ENCODE data around the gene ARL5A.

Gene ARL5A

DNA sequence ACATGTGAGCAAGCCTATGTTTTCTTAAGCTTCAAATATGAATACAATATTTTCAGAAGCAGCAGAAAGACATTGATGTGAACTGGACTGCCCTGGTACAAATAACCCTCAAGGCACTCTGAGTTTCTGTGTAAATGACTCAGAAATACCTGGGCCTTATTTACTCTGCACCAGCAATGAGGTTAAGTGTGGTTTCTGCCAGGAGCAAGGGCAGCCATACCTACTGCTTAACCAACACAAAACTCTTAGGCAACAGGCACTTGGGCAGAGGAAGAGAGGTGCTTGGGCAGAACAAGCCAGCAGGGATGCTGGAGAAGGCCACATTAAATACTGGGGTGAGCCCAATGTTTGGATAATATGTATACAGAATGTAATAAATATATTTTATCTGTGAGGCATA lies 29.4 kb upstream of the ARL5A start:
- Histone ChIP-seq H3K4ac (ENCODE audit: low read depth in 1 of 2, low read length in 2 of 2) (no peak overlapping the region), H3K9me3 (ENCODE audit: control insufficient read depth, low read length) (no peaks in the 10 kb centered on the region), H2BK5ac (ENCODE audit: low read depth, low read length, poor library complexity, severe bottlenecking) (no peak overlapping the region), H3K27ac (ENCODE audit: low read length, poor library complexity, severe bottlenecking) (no peak overlapping the region), H3K14ac (ENCODE audit: low read length in 2 of 2) (no peak overlapping the region), H3K23ac (ENCODE audit: low read length in 2 of 2) (no peak overlapping the region), H4K8ac (ENCODE audit: low read length) (no peak overlapping the region), H3K4me2 (ENCODE audit: low read length, poor library complexity, severe bottlenecking) (no peak overlapping the region), H2AFZ (ENCODE audit: low read depth, low read length) (no peak overlapping the region), H2BK12ac (ENCODE audit: low read length in 2 of 2) (no peak overlapping the region), H3K18ac (ENCODE audit: low read depth in 1 of 2, low read length in 2 of 2) (no peak overlapping the region), H4K91ac (ENCODE audit: low read length) (no peak overlapping the region), H3K4me3 (ENCODE audit: insufficient read depth in 1 of 2, low read depth in 1 of 2, low read length in 2 of 2) (no peak overlapping the region), H3K27me3 (ENCODE audit: control insufficient read depth in 1 of 2, insufficient read depth in 1 of 2, low read length in 2 of 2) (no peaks in the 10 kb centered on the region), H3K79me1 (replicated peaks; ENCODE audit: low read length, poor library complexity, severe bottlenecking) (no peaks in the 10 kb centered on the region), H3K4me1 (ENCODE audit: control insufficient read depth, insufficient read depth, low read depth, low read length) (no peaks in the 10 kb centered on the region), H2BK15ac (ENCODE audit: low read depth, poor library complexity, severe bottlenecking) (no peak overlapping the region), H2BK120ac (ENCODE audit: low read depth, low read length) (no peak overlapping the region), H2AK5ac (ENCODE audit: low read length, severe bottlenecking) (no peak overlapping the region), H3K9ac (ENCODE audit: low read length) (no peak overlapping the region), H3K36me3 (ENCODE audit: control insufficient read depth in 1 of 2, insufficient read depth in 2 of 2, low read depth in 1 of 2, low read length in 2 of 2) (no peaks in the 10 kb centered on the region)
- DNase-seq, result no peak

DNA sequence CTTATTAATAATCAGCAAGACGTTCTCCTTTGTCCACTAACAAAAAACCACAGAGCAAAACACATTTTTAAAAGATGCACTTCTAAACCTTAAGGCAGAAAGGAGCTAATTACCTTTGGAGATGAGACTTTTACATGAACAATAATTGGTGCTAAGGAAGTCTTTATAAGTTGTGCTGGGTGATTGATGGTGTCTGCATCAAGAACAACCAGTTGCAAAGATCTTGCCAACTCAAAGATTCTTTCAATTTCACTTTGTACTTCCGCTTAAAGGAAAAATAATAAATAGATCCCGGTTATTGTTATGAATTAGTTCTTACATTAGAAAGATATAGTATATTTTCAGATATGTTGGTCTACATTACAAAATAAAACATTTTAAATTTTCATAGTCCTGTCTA lies 26.9 kb upstream of the ARL5A start:
- H2BK12ac ChIP-seq (ENCODE audit: low read length in 2 of 2), result no peak overlapping the region
- no peak overlapping the region for H2AK5ac ChIP-seq (ENCODE audit: low read length, severe bottlenecking)
- H3K14ac ChIP-seq (ENCODE audit: low read length in 2 of 2), result no peak overlapping the region
- H3K4ac ChIP-seq (ENCODE audit: low read depth in 1 of 2, low read length in 2 of 2), result no peak overlapping the region
- no peak overlapping the region for H2AFZ ChIP-seq (ENCODE audit: low read depth, low read length)
- H3K27me3 ChIP-seq (ENCODE audit: control insufficient read depth in 1 of 2, insufficient read depth in 1 of 2, low read length in 2 of 2), result no peaks in the 10 kb centered on the region
- no peak overlapping the region for H4K8ac ChIP-seq (ENCODE audit: low read length)
- no peaks in the 10 kb centered on the region for H3K9me3 ChIP-seq (ENCODE audit: control insufficient read depth, low read length)
- WGBS, result no CpG with 5 or more reads among the region's 3 CpGs
- H3K18ac ChIP-seq (ENCODE audit: low read depth in 1 of 2, low read length in 2 of 2), result no peak overlapping the region
- no peak overlapping the region for H2BK120ac ChIP-seq (ENCODE audit: low read depth, low read length)
- H3K4me1 ChIP-seq (ENCODE audit: control insufficient read depth, insufficient read depth, low read depth, low read length), result no peaks in the 10 kb centered on the region
- H2BK15ac ChIP-seq (ENCODE audit: low read depth, poor library complexity, severe bottlenecking), result no peak overlapping the region
- no peak overlapping the region for H3K23ac ChIP-seq (ENCODE audit: low read length in 2 of 2)
- H3K4me3 ChIP-seq (ENCODE audit: insufficient read depth in 1 of 2, low read depth in 1 of 2, low read length in 2 of 2), result no peak overlapping the region
- no peak overlapping the region for H3K9ac ChIP-seq (ENCODE audit: low read length)
- H4K91ac ChIP-seq (ENCODE audit: low read length), result no peak overlapping the region
- no peak overlapping the region for H3K27ac ChIP-seq (ENCODE audit: low read length, poor library complexity, severe bottlenecking)
- H3K4me2 ChIP-seq (ENCODE audit: low read length, poor library complexity, severe bottlenecking), result no peak overlapping the region
- no peaks in the 10 kb centered on the region for H3K79me1 ChIP-seq (replicated peaks; ENCODE audit: low read length, poor library complexity, severe bottlenecking)
- no peaks in the 10 kb centered on the region for H3K36me3 ChIP-seq (ENCODE audit: control insufficient read depth in 1 of 2, insufficient read depth in 2 of 2, low read depth in 1 of 2, low read length in 2 of 2)
- DNase-seq, result no peak
- H2BK5ac ChIP-seq (ENCODE audit: low read depth, low read length, poor library complexity, severe bottlenecking), result no peak overlapping the region

DNA sequence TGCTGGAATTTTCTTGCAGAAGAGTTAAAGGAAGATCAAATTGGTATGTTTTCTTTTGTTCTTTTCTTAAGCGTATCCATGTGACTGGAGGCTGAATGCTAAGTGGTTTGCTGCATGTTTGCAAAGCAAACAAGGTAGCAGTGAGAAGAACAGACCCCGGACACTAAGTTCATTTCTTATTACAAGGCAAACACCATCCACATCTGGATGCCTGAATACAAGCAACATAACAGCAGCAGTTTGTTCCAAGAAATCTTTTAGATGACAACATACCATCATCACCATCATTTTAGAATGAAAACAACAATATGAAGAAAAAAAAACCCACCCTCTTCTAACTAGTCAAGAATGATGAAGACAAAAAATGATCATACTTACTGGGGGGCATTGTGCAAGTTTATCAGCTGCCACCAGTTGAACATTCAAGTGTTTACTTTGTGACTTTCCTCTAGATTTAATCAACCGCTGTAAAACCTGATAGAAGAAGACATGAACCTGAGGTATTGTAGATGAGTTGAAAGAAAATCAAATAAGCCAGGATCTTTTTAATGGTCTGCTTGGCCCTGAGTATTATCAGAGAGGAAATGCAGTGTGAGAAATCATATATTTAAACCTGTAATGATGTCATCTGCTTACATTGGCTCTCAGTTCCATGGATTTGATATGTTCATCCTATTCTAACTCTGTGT lies 25.0 kb upstream of the ARL5A start:
- DNase-seq, result no peak
- no peak overlapping the region for H3K4me3 ChIP-seq (ENCODE audit: insufficient read depth in 1 of 2, low read depth in 1 of 2, low read length in 2 of 2)
- WGBS, result 94% methylated on average over 3 of the region's 3 CpGs

DNA sequence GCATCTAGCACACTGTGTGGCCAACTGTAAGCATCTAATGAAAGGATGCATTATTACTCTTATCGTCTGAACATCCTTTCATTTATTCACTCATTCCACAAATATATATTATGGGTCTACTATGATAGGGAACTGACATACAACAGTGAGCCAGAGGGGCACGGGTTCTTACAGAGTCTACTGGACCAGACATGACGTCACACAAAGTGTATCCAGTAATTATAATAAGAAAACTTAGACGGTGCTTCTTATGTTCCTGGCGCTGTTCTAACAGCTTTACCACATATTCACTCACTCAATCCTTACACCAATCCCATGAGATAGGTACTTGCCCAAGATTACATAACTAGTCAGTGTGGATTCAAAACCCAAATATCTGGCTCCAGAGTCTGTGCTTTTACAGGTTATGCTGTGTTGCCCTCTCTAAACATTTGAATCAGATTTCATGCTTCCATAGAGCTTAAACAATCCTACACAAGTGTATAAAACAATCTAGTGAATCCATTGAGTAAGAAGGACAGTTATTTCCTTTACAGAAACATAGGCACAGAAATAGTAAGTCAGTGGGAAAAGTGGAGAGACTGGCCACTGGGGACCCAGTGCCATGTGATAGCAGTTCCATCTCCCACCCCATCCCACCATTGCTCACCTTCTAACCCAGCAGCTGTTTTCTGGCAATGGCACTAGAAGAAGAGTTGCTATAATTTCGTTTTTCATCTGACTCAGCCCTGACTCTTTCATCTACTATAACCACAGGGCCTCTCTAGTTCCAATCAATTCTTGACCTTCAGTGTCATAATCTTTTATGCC lies 24.2 kb upstream of the ARL5A start:
- no peak for DNase-seq
- Histone ChIP-seq H2BK120ac (ENCODE audit: low read depth, low read length) (no peak overlapping the region), H3K14ac (ENCODE audit: low read length in 2 of 2) (no peak overlapping the region), H4K91ac (ENCODE audit: low read length) (no peak overlapping the region), H2BK12ac (ENCODE audit: low read length in 2 of 2) (no peak overlapping the region), H2AK5ac (ENCODE audit: low read length, severe bottlenecking) (no peak overlapping the region), H3K23ac (ENCODE audit: low read length in 2 of 2) (no peak overlapping the region), H3K18ac (ENCODE audit: low read depth in 1 of 2, low read length in 2 of 2) (no peak overlapping the region), H3K27me3 (ENCODE audit: control insufficient read depth in 1 of 2, insufficient read depth in 1 of 2, low read length in 2 of 2) (no peaks in the 10 kb centered on the region), H2BK5ac (ENCODE audit: low read depth, low read length, poor library complexity, severe bottlenecking) (no peak overlapping the region), H3K9ac (ENCODE audit: low read length) (no peak overlapping the region), H3K9me3 (ENCODE audit: control insufficient read depth, low read length) (no peaks in the 10 kb centered on the region), H2BK15ac (ENCODE audit: low read depth, poor library complexity, severe bottlenecking) (no peak overlapping the region), H4K8ac (ENCODE audit: low read length) (no peak overlapping the region), H3K4me1 (ENCODE audit: control insufficient read depth, insufficient read depth, low read depth, low read length) (no peaks in the 10 kb centered on the region), H3K4me2 (ENCODE audit: low read length, poor library complexity, severe bottlenecking) (no peak overlapping the region), H3K36me3 (ENCODE audit: control insufficient read depth in 1 of 2, insufficient read depth in 2 of 2, low read depth in 1 of 2, low read length in 2 of 2) (no peaks in the 10 kb centered on the region), H3K27ac (ENCODE audit: low read length, poor library complexity, severe bottlenecking) (no peak overlapping the region), H3K4me3 (ENCODE audit: insufficient read depth in 1 of 2, low read depth in 1 of 2, low read length in 2 of 2) (no peak overlapping the region), H3K79me1 (replicated peaks; ENCODE audit: low read length, poor library complexity, severe bottlenecking) (no peaks in the 10 kb centered on the region), H3K4ac (ENCODE audit: low read depth in 1 of 2, low read length in 2 of 2) (no peak overlapping the region), H2AFZ (ENCODE audit: low read depth, low read length) (no peak overlapping the region)
- WGBS, result 73% methylated on average over 5 of the region's 6 CpGs

More for the DNA sequence above, 25.0 kb upstream of the ARL5A start:
- Histone ChIP-seq H3K9me3 (ENCODE audit: control insufficient read depth, low read length) (no peaks in the 10 kb centered on the region), H4K91ac (ENCODE audit: low read length) (no peak overlapping the region), H2AK5ac (ENCODE audit: low read length, severe bottlenecking) (no peak overlapping the region), H2BK5ac (ENCODE audit: low read depth, low read length, poor library complexity, severe bottlenecking) (no peak overlapping the region), H3K14ac (ENCODE audit: low read length in 2 of 2) (no peak overlapping the region), H4K8ac (ENCODE audit: low read length) (no peak overlapping the region), H3K23ac (ENCODE audit: low read length in 2 of 2) (no peak overlapping the region), H2BK120ac (ENCODE audit: low read depth, low read length) (no peak overlapping the region), H3K79me1 (replicated peaks; ENCODE audit: low read length, poor library complexity, severe bottlenecking) (no peaks in the 10 kb centered on the region), H3K27me3 (ENCODE audit: control insufficient read depth in 1 of 2, insufficient read depth in 1 of 2, low read length in 2 of 2) (no peaks in the 10 kb centered on the region), H3K4me1 (ENCODE audit: control insufficient read depth, insufficient read depth, low read depth, low read length) (no peaks in the 10 kb centered on the region), H3K36me3 (ENCODE audit: control insufficient read depth in 1 of 2, insufficient read depth in 2 of 2, low read depth in 1 of 2, low read length in 2 of 2) (no peaks in the 10 kb centered on the region), H2BK15ac (ENCODE audit: low read depth, poor library complexity, severe bottlenecking) (no peak overlapping the region), H2AFZ (ENCODE audit: low read depth, low read length) (no peak overlapping the region), H3K9ac (ENCODE audit: low read length) (no peak overlapping the region), H3K4ac (ENCODE audit: low read depth in 1 of 2, low read length in 2 of 2) (no peak overlapping the region), H3K18ac (ENCODE audit: low read depth in 1 of 2, low read length in 2 of 2) (no peak overlapping the region), H2BK12ac (ENCODE audit: low read length in 2 of 2) (no peak overlapping the region), H3K27ac (ENCODE audit: low read length, poor library complexity, severe bottlenecking) (no peak overlapping the region), H3K4me2 (ENCODE audit: low read length, poor library complexity, severe bottlenecking) (no peak overlapping the region)

Data from mesenchymal stem cell (in vitro differentiated cells and primary cell).